WTC11 (cell line): ENCODE measurements around the gene EAPP. TPM values are rescaled to one million over a fixed set of nuclear protein-coding genes. Genes with fewer than 3 reads are reported as not detected.

ENCODE experiments used
- ATAC-seq: fragments of 200-7000 bp; cut with Tn5 transposase; 2 replicates; pipeline ENCODE4 v1.10.0; 2021; ENCODE audit warnings: mild to moderate bottlenecking, moderate library complexity
- CTCF ChIA-PET: fragments of 300-600 bp; sonication (Branson Sonifier 250); formaldehyde crosslinking; loops from one replicate; lab custom pipeline; 2021; ENCODE audit warnings: antibody characterized with exemption; lab: Charles Lee
- POLR2A ChIA-PET: fragments of 350-600 bp; sonication (Branson Sonifier 250); formaldehyde crosslinking; loops from one replicate; lab custom pipeline; 2021; ENCODE audit warnings: antibody characterized with exemption; lab: Charles Lee
- DNase-seq: peaks from one replicate; pipeline ENCODE4 v3.0.0; 2021; ENCODE audit warnings: low spot score
- H3K27ac Mint-ChIP-seq: 2 replicates; pipeline ENCODE4 v1.8.0; 2021; ENCODE audit warnings: mixed read lengths
- H3K27me3 Mint-ChIP-seq: 2 replicates; pipeline ENCODE4 v1.8.0; 2021; ENCODE audit warnings: low read depth, mild to moderate bottlenecking, moderate library complexity, mixed read lengths
- H3K36me3 Mint-ChIP-seq: 2 replicates; pipeline ENCODE4 v1.8.0; 2021; ENCODE audit warnings: mixed read lengths
- H3K4me1 Mint-ChIP-seq: 2 replicates; pipeline ENCODE4 v1.8.0; 2022; ENCODE audit warnings: mixed read lengths
- H3K4me3 Mint-ChIP-seq: 2 replicates; pipeline ENCODE4 v1.8.0; 2021; ENCODE audit warnings: mild to moderate bottlenecking, moderate library complexity, mixed read lengths
- H3K9me3 Mint-ChIP-seq: 2 replicates; pipeline ENCODE4 v1.8.0; 2021; ENCODE audit warnings: mixed read lengths
- ATF2 ChIP-seq: sonication (generic); formaldehyde crosslinking; IDR thresholded peaks from 2 replicates; pipeline ENCODE4 v1.8.1; 2022; ENCODE audit warnings: low read depth, missing genetic modification reagents, borderline replicate concordance
- HMGA2 ChIP-seq: fragments of 250-450 bp; sonication (Bioruptor Pico); IDR thresholded peaks from 2 replicates; pipeline ENCODE4 v1.4.0; 2021; ENCODE audit warnings: mild to moderate bottlenecking, moderate library complexity
- PRDM15 ChIP-seq: sonication (generic); formaldehyde crosslinking; IDR thresholded peaks from 2 replicates; pipeline ENCODE4 v1.8.0; 2022; ENCODE audit warnings: missing genetic modification reagents
- SMAD3 ChIP-seq: sonication (generic); formaldehyde crosslinking; IDR thresholded peaks from 2 replicates; pipeline ENCODE4 v1.8.0; 2022; ENCODE audit warnings: missing genetic modification reagents, mild to moderate bottlenecking, borderline replicate concordance
- ZBTB21 ChIP-seq: sonication (generic); formaldehyde crosslinking; IDR thresholded peaks from 2 replicates; pipeline ENCODE4 v1.8.1; 2023; ENCODE audit warnings: mild to moderate bottlenecking, missing genetic modification reagents, borderline replicate concordance
- ZNF138 ChIP-seq: sonication (generic); formaldehyde crosslinking; conservative IDR thresholded peaks from 2 replicates; pipeline ENCODE4 v1.8.1; 2022; ENCODE audit warnings: mild to moderate bottlenecking, moderate library complexity, missing genetic modification reagents
- total RNA-seq: library from RNA; stranded (reverse); gene quantifications from 3 replicates; pipeline ENCODE4 v1.2.3, GENCODE V29; 2021
- TF ChIP-seq, protein P1 (sequence below): sonication (generic); formaldehyde crosslinking; IDR thresholded peaks from 2 replicates; pipeline ENCODE4 v1.8.0; 2023; ENCODE audit warnings: mild to moderate bottlenecking, missing genetic modification reagents
- TF ChIP-seq, protein P2 (sequence below): fragments of 250-450 bp; sonication (Bioruptor Pico); conservative IDR thresholded peaks from 2 replicates; pipeline ENCODE4 v1.9.0; 2021; ENCODE audit warnings: mild to moderate bottlenecking
- TF ChIP-seq, protein P3 (sequence below): sonication (generic); formaldehyde crosslinking; IDR thresholded peaks from 2 replicates; pipeline ENCODE4 v1.8.0; 2023; ENCODE audit warnings: missing genetic modification reagents, mild to moderate bottlenecking, borderline replicate concordance
- TF ChIP-seq, protein P4 (sequence below): fragments of 250-450 bp; sonication (Bioruptor Pico); IDR thresholded peaks from 2 replicates; pipeline ENCODE4 v1.9.0; 2021; ENCODE audit warnings: mild to moderate bottlenecking
- TF ChIP-seq, protein P5 (sequence below): fragments of 250-450 bp; sonication (Bioruptor Pico); IDR thresholded peaks from 2 replicates; pipeline ENCODE4 v1.9.0; 2021; ENCODE audit warnings: mild to moderate bottlenecking, borderline replicate concordance

Gene EAPP
- total RNA-seq, 1 experiment from 2014 or later, result 24.9 TPM

GRCh38 chr14:34474187-34474679 lies 65.3 kb downstream of the EAPP start (continued):
- TF ChIP-seq, protein P1, sequence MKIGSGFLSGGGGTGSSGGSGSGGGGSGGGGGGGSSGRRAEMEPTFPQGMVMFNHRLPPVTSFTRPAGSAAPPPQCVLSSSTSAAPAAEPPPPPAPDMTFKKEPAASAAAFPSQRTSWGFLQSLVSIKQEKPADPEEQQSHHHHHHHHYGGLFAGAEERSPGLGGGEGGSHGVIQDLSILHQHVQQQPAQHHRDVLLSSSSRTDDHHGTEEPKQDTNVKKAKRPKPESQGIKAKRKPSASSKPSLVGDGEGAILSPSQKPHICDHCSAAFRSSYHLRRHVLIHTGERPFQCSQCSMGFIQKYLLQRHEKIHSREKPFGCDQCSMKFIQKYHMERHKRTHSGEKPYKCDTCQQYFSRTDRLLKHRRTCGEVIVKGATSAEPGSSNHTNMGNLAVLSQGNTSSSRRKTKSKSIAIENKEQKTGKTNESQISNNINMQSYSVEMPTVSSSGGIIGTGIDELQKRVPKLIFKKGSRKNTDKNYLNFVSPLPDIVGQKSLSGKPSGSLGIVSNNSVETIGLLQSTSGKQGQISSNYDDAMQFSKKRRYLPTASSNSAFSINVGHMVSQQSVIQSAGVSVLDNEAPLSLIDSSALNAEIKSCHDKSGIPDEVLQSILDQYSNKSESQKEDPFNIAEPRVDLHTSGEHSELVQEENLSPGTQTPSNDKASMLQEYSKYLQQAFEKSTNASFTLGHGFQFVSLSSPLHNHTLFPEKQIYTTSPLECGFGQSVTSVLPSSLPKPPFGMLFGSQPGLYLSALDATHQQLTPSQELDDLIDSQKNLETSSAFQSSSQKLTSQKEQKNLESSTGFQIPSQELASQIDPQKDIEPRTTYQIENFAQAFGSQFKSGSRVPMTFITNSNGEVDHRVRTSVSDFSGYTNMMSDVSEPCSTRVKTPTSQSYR (CRISPR knock-in tag), result no peak
- no peak for TF ChIP-seq ZNF138 (CRISPR knock-in tag)
- no peak for TF ChIP-seq PRDM15 (CRISPR knock-in tag)
- TF ChIP-seq HMGA2 (CRISPR knock-in tag), result no peak
- TF ChIP-seq, all 79 proteins: peak for 0

GRCh38 chr14:34472706-34473279 lies 66.7 kb downstream of the EAPP start:
- no peak overlapping the region for H3K27ac Mint-ChIP-seq
- ATAC-seq (no peak), DNase-seq (no peak)
- peaks cover 5% of the 10 kb centered on the region for H3K36me3 Mint-ChIP-seq
- peaks cover 18% of the 10 kb centered on the region for H3K4me1 Mint-ChIP-seq
- H3K27me3 Mint-ChIP-seq, result no peaks in the 10 kb centered on the region
- ChIA-PET POLR2A (no interaction called here), CTCF (interaction anchor here (0.7 kb wide), 1 partner anchor 150 kb away, joined by 3 read pairs; no protein-coding TSS in a partner anchor)
- H3K9me3 Mint-ChIP-seq, result peaks cover 7% of the 10 kb centered on the region
- H3K4me3 Mint-ChIP-seq, result no peak overlapping the region
- TF ChIP-seq HMGA2 (CRISPR knock-in tag) (no peak), SMAD3 (CRISPR knock-in tag) (no peak), ATF2 (CRISPR knock-in tag) (no peak), ZNF138 (CRISPR knock-in tag) (no peak), ZBTB21 (CRISPR knock-in tag) (no peak)
- TF ChIP-seq, protein P2, sequence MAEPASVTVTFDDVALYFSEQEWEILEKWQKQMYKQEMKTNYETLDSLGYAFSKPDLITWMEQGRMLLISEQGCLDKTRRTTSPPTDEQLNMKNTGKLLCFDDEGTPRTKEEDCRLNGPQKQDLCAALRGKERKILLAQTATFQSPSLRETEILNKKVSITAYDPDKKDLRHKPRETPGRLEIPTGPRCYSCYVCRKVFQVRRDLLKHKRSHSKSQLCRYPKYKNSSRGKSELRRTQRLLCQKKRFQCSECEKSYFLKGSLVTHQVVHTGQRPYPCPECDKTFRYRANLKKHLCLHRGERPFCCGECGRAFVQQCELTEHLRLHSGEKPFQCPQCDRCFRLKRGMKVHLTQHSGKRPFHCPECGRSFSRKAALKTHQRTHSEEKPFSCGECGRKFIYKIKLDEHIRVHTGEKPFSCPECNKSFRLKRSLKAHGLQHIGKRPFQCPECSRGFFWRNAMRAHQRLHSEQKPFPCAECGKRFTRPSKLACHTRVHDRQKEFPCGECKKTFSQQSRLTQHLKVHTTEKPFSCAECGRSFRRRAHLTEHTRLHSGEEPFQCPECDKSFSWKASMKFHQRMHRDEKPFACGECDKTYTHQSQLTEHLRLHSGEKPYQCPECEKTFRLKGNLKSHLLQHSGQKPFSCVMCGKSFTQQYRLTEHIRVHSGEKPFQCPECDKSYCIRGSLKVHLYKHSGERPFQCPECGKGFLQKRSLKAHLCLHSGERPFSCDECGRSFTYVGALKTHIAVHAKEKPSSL (CRISPR knock-in tag), result no peak
- TF ChIP-seq, protein P3, sequence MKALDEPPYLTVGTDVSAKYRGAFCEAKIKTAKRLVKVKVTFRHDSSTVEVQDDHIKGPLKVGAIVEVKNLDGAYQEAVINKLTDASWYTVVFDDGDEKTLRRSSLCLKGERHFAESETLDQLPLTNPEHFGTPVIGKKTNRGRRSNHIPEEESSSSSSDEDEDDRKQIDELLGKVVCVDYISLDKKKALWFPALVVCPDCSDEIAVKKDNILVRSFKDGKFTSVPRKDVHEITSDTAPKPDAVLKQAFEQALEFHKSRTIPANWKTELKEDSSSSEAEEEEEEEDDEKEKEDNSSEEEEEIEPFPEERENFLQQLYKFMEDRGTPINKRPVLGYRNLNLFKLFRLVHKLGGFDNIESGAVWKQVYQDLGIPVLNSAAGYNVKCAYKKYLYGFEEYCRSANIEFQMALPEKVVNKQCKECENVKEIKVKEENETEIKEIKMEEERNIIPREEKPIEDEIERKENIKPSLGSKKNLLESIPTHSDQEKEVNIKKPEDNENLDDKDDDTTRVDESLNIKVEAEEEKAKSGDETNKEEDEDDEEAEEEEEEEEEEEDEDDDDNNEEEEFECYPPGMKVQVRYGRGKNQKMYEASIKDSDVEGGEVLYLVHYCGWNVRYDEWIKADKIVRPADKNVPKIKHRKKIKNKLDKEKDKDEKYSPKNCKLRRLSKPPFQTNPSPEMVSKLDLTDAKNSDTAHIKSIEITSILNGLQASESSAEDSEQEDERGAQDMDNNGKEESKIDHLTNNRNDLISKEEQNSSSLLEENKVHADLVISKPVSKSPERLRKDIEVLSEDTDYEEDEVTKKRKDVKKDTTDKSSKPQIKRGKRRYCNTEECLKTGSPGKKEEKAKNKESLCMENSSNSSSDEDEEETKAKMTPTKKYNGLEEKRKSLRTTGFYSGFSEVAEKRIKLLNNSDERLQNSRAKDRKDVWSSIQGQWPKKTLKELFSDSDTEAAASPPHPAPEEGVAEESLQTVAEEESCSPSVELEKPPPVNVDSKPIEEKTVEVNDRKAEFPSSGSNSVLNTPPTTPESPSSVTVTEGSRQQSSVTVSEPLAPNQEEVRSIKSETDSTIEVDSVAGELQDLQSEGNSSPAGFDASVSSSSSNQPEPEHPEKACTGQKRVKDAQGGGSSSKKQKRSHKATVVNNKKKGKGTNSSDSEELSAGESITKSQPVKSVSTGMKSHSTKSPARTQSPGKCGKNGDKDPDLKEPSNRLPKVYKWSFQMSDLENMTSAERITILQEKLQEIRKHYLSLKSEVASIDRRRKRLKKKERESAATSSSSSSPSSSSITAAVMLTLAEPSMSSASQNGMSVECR (CRISPR knock-in tag), result no peak
- TF ChIP-seq, protein P4, sequence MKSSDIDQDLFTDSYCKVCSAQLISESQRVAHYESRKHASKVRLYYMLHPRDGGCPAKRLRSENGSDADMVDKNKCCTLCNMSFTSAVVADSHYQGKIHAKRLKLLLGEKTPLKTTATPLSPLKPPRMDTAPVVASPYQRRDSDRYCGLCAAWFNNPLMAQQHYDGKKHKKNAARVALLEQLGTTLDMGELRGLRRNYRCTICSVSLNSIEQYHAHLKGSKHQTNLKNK (CRISPR knock-in tag), result no peak
- TF ChIP-seq, protein P5, sequence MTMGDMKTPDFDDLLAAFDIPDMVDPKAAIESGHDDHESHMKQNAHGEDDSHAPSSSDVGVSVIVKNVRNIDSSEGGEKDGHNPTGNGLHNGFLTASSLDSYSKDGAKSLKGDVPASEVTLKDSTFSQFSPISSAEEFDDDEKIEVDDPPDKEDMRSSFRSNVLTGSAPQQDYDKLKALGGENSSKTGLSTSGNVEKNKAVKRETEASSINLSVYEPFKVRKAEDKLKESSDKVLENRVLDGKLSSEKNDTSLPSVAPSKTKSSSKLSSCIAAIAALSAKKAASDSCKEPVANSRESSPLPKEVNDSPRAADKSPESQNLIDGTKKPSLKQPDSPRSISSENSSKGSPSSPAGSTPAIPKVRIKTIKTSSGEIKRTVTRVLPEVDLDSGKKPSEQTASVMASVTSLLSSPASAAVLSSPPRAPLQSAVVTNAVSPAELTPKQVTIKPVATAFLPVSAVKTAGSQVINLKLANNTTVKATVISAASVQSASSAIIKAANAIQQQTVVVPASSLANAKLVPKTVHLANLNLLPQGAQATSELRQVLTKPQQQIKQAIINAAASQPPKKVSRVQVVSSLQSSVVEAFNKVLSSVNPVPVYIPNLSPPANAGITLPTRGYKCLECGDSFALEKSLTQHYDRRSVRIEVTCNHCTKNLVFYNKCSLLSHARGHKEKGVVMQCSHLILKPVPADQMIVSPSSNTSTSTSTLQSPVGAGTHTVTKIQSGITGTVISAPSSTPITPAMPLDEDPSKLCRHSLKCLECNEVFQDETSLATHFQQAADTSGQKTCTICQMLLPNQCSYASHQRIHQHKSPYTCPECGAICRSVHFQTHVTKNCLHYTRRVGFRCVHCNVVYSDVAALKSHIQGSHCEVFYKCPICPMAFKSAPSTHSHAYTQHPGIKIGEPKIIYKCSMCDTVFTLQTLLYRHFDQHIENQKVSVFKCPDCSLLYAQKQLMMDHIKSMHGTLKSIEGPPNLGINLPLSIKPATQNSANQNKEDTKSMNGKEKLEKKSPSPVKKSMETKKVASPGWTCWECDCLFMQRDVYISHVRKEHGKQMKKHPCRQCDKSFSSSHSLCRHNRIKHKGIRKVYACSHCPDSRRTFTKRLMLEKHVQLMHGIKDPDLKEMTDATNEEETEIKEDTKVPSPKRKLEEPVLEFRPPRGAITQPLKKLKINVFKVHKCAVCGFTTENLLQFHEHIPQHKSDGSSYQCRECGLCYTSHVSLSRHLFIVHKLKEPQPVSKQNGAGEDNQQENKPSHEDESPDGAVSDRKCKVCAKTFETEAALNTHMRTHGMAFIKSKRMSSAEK (CRISPR knock-in tag), result no peak
